ENCODE results near the gene ATF6. TPM values are rescaled to one million over a fixed set of nuclear protein-coding genes. Genes with fewer than 3 reads are reported as not detected.

The ATF6 gene
- total and polyA plus RNA-seq, 2 of the 4 experiments (the other 2 are of a cell fraction): 12.2 to 17.6 TPM

GRCh38 chr1:161989786-161990185 lies 223.7 kb downstream of the ATF6 start:
- H4K8ac ChIP-seq (ENCODE audit: low read depth in 2 of 2, low read length in 2 of 2): no peak overlapping the region
- H3K56ac ChIP-seq (ENCODE audit: extremely low read depth, insufficient read depth, low read length): no peak overlapping the region
- POLR2A ChIA-PET (ENCODE audit: unreplicated experiment): no interaction called here
- H3K4me2 ChIP-seq (ENCODE audit: low read depth, low read length): no peak overlapping the region
- H3K4ac ChIP-seq (ENCODE audit: low read depth, low read length): no peak overlapping the region
- no peak overlapping the region for H3K9ac ChIP-seq (ENCODE audit: low read depth, low read length)
- no peak overlapping the region for H2BK20ac ChIP-seq (ENCODE audit: low read depth, low read length)
- no peak overlapping the region for H3K4me3 ChIP-seq (ENCODE audit: insufficient read depth, low read depth, low read length)
- no peaks in the 10 kb centered on the region for H3K79me1 ChIP-seq (ENCODE audit: low read depth in 1 of 2, low read length in 2 of 2)
- no peak overlapping the region for H2AK5ac ChIP-seq (ENCODE audit: low read depth, low read length)
- no peak overlapping the region for H2AFZ ChIP-seq (replicated peaks; ENCODE audit: low read length, poor library complexity)
- H3K27me3 ChIP-seq (ENCODE audit: control insufficient read depth, insufficient read depth, low read length): peaks cover 4% of the 10 kb centered on the region; the same call in 1 of the 2 replicates
- no peak overlapping the region for H3K14ac ChIP-seq (replicated peaks; ENCODE audit: low read depth, low read length)
- dilution Hi-C loops (cut with HindIII; ENCODE audit: low sequenced_read_pairs, unreplicated experiment): no loop called here
- no peak overlapping the region for H2BK5ac ChIP-seq (ENCODE audit: low read depth, low read length, poor library complexity, severe bottlenecking)
- no peak overlapping the region for H2AK9ac ChIP-seq (replicated peaks; ENCODE audit: low read depth, low read length, poor library complexity)
- CTCF ChIA-PET: no interaction called here
- WGBS, 2 experiments (ENCODE audit: extremely low coverage in 2 of 2, insufficient read length in 1 of 2): no CpG with 5 or more reads among the region's 5 CpGs
- TF ChIP-seq CHD1 (IDR thresholded peaks at IDR 0.05; ENCODE audit: low read depth, low read length): no peak
- no peak for TF ChIP-seq USF2 (IDR thresholded peaks at IDR 0.05; ENCODE audit: low read depth, low read length)
- no peak for TF ChIP-seq MAZ (IDR thresholded peaks at IDR 0.05; ENCODE audit: borderline replicate concordance, low read depth, low read length)
- no peak for TF ChIP-seq CTCF (conservative IDR thresholded peaks at IDR 0.05; ENCODE audit: low read depth, low read length)
- TF ChIP-seq ELK1 (IDR thresholded peaks at IDR 0.05; ENCODE audit: borderline replicate concordance, low read depth, low read length): no peak
- TF ChIP-seq RAD21 (IDR thresholded peaks at IDR 0.05; ENCODE audit: low read length): no peak
- no peak for TF ChIP-seq MAFK (IDR thresholded peaks at IDR 0.05; ENCODE audit: low read depth, low read length)
- no peak for TF ChIP-seq BHLHE40 (IDR thresholded peaks at IDR 0.05; ENCODE audit: low read depth, low read length)
- no peak for TF ChIP-seq CEBPB (IDR thresholded peaks at IDR 0.05; ENCODE audit: low read depth, low read length)
- no peak overlapping the region for H3K23ac ChIP-seq (ENCODE audit: low read depth, low read length)
- no peak overlapping the region for H4K91ac ChIP-seq (ENCODE audit: insufficient read depth, low read depth, low read length)
- no peak for DNase-seq
- peaks cover 4% of the 10 kb centered on the region; the same call in 1 of the 2 replicates for H3K9me1 ChIP-seq (ENCODE audit: insufficient read depth, low read length)
- in situ Hi-C loops (cut with MboI; ENCODE audit: low sequenced_read_pairs): no loop called here
- no peaks in the 10 kb centered on the region for H3K36me3 ChIP-seq (ENCODE audit: control insufficient read depth, insufficient read depth, low read length)
- no peak overlapping the region for H2BK120ac ChIP-seq (ENCODE audit: low read depth, low read length)
- no peak overlapping the region for H4K5ac ChIP-seq (ENCODE audit: low read depth, low read length)
- no peak for ATAC-seq (ENCODE audit: low read depth)
- H3K27ac ChIP-seq (ENCODE audit: insufficient read depth, low read length): no peak overlapping the region
- H4K20me1 ChIP-seq (ENCODE audit: insufficient read depth, low read length): no peaks in the 10 kb centered on the region
- no TSS peak for BruUV-seq (replicated peaks)
- intact Hi-C loops (cut with micrococcal nuclease): no loop called here
- no peaks in the 10 kb centered on the region for H3K4me1 ChIP-seq (ENCODE audit: control insufficient read depth, insufficient read depth, low read length)
- no peak overlapping the region for H3K18ac ChIP-seq (ENCODE audit: low read depth, low read length)
- H3K9me3 ChIP-seq (ENCODE audit: control insufficient read depth, insufficient read depth, low read length): peaks cover 12% of the 10 kb centered on the region
- no peak overlapping the region for H2BK15ac ChIP-seq (ENCODE audit: low read depth, low read length)
